HG03025 (cell line): ENCODE data around the gene WDR37.
"Not testable (repeated sequence)": the region's sequence is repeated elsewhere in the genome, so short reads cannot be mapped to it uniquely, and the experiment has no call there.

Source experiments
- ATAC-seq: cut with Tn5 transposase; IDR thresholded peaks from one replicate; pipeline ENCODE4 v1.9.1; 2021; ENCODE audit warnings: mild to moderate bottlenecking, moderate library complexity; ENCODE audit not compliant: unreplicated experiment, low FRiP score

Gene WDR37

DNA sequence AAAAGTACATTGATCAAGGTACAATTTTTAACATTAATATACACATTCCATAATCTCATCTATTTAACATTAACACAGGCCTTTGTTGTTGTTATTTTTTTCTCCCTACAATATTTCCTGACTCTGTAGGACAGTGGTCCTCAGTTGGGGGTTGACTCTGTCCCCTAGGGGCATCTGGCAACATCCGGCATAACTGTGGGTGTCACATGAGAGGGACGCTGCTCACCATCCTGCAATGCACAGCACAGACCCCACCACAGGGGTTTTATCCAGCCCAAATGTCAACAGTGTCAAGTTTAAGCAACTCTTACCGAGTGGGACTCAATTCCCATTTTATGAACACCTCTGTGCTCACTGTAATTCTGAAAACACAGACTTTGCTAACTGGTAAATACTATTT, 16.1 kb upstream of the WDR37 start:
- ATAC-seq, result no peak

DNA sequence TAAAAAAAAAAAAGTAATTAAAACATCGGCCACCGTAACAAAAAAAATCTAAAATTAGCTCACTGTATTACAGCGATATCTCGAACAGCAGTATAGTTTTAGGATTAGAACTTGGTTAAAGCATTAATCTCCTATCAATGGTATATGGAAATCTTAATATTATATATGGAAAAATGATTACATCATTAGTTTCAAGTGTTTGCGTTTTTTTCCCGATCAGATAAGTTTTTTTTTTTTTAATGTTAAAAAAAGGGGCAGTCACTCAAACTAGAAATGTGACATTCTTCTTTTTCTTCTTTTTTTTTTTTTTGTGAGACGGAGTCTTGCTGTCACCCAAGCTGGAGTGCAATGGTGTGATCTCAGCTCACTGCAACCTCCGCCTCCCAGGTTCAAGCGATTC, 14.7 kb upstream of the WDR37 start:
- no peak for ATAC-seq

DNA sequence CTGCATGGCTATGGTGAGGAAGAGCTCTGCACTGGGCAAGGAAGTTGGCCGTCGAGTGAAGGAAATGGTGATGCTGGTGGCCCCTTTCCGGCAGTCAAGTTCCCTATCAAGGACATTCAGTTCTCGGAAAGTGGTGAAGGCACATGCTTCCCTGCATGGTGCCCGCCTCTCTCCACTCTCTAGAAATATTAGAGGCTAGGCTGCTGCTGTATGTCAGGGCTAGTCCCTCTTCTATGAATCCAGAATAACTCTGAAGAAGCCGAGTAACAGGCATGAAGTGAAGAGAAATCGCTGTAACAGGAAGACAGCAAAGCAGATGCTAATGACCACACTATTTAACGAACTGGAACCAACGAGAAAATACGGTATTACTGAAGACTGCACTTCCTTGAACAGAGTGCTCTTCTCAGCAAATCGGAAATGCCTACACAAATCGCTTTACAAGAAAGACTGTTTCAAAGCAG, 12.6 kb upstream of the WDR37 start:
- peak; percentile 43 for ATAC-seq

DNA sequence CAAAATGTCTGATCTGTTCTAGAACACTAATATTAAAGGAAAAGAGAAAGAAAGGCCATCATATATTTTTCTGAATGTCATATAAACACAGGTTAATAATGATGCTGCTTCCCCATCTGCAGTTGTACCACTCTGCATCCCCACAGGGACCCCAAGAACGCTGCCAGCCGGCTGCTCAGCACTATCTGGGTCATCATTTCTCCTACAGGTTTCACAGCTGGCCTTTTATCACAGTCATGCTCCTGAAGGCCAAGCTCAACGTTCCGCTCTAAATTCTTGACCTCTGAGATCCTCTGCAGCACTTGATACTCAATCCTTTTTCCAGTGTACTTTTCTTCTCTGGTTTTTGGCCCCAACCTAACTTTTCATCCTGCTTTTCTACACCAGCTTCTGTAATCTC, 12.0 kb upstream of the WDR37 start:
- no peak for ATAC-seq

GRCh38 chr10:1044964-1045363, 11.2 kb upstream of the WDR37 start:
- no peak for ATAC-seq

DNA sequence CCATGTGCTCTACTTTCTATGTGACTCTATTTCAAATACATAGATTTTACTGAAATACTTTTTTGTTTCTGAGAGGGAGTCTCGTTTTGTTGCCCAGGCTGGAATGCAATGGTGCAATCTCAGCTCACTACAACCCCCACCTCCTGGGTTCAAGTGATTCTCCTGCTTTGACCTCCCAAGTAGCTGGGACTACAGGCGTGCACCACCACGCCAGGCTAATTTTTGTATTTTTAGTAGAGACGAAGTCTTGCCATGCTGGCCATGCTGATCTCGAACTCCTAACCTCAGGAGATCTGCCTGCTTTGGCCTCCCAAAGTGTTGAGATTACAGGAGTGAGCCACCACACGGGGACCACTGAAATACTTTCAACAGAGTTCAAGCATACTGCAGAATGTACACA, 10.8 kb upstream of the WDR37 start:
- no peak for ATAC-seq

DNA sequence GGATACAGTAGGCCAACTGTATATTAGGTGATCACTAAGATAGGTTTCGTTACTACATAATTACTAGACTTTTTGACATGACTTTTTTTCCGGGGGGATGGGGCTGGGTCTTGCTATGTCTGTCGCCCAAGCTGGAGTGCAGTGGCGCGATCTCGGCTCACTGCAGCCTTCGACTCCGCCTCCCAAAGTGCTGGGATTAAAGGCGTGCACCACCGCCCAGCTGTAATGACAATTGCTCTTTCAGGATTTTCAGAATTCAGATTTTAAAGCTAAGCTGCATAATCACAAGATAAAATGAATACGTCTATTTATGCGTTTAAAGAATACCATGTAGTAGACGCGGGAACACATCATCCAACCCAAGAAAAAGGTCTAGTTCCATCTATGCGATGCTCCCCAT, 8.2 kb upstream of the WDR37 start:
- ATAC-seq, result no peak

- peak; percentile 22 for ATAC-seq
Measured at GRCh38 chr10:1048349-1048731, 7.8 kb upstream of the WDR37 start.

DNA sequence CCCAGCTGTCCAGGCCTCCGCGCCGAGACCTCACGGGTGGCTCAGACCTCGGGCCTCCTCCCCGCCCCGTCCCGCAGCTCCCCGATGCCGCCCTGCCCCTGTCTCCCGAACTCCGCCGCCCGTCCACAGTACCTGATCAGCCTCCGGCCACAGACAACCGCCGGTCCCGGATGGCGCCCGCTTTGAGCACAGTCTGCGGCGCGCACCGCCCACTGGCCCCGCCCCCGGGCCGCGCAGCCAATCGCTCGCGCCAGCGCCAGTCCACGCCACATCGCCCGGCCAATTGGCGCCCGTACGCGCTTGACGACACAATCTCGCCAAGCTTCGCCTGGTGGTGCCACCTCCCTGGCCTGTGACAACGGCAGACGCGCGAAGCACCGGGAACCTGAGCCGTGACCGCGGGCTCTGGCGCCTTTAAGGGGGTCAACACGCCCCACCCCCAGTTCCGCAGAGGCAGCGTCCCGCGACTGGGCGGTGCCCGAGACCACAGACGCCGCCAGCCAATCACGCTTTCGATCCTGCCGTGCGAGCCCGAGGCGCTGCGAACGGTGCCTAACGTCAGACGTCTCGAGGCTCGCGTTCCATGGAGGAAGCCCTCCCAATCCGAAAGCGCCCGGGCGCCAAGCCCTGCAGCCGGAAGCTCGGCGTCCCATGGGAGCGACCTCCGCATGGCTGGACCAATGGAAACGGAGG, 7.3 kb upstream of the WDR37 start, which contains the start of gene IDI1:
TSS of gene IDI1 (minus strand) at position 388 of the 693 bp plus-strand sequence. CDS start at position 272, 116 bp downstream.
- peak; percentile 79 for ATAC-seq

GRCh38 chr10:1049425-1049958, 6.7 kb upstream of the WDR37 start:
- ATAC-seq, result no peak

GRCh38 chr10:1050145-1050544, 6.0 kb upstream of the WDR37 start:
- no peak for ATAC-seq

- ATAC-seq, result no peak
Measured at GRCh38 chr10:1050554-1050953, 5.6 kb upstream of the WDR37 start.

GRCh38 chr10:1054684-1055083, 1.5 kb upstream of the WDR37 start:
- ATAC-seq, result no peak

GRCh38 chr10:1057106-1057657, 997 bp downstream of the WDR37 start:
- ATAC-seq, result no peak

GRCh38 chr10:1058017-1058416, 1.8 kb downstream of the WDR37 start:
- ATAC-seq, result no peak

DNA sequence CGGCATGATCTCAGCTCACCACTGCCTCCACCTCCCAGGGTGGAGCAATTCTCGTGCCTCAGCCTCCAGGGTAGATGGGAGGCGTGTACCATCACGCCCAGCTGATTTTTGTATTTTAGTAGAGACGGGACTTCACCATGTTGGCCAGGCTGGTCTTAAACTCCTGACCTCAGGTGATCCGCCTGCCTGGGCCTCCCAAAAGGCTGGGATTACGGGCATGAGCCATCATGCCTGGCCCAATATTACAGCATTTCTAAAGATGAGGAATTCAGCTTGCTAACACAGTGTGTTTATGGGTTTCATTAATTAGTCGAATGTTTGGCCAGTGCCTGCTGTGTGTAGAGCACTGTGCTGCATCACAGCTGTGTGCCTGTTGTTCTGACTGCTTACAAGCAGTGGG, 3.7 kb downstream of the WDR37 start:
- ATAC-seq, result no peak

- no peak for ATAC-seq
Measured at GRCh38 chr10:1061930-1062774, 6.0 kb downstream of the WDR37 start.

DNA sequence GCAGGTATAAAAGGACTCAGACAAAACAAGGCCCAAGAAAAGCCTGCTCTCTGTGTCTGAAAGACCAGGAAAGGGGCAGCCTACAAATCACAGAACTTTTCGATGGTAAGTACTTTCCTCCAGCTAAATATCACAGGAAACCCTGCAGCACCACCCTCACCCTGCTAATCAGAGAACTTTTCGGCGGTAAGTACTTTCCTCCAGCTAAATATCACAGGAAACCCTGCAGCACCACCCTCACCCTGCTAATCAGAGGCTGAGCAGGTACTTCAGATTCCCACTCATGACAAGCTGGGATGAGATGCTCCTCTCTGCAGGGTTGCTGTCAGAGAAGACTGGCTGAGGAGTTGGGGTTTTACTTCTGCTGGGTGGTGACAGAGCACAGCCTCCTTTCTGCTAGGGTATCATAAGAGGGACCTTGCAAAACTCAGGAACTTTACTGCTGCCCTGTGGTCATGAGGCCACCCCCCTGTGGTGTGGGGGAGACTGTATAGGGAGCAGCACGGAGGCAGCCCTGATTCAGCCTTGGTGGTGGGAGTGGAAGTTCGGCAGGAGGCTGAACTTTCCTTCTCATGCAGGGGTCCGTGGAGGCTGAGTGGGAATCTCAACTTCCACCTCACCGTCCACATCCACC, 7.2 kb downstream of the WDR37 start:
- no peak for ATAC-seq

DNA sequence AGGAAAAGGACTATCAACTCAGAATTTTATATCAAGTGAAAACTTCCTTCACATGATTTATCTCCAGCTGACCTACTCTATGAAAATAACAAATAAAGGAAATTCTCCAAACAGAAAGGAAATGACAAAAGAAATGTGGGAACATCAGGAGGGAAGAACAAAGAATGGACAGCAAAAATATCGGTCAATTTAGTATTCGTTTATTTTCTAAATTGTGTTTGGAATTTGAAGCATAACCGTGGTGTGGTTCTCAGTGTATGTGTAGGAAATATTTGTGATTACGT, 8.7 kb downstream of the WDR37 start:
- no peak for ATAC-seq

DNA sequence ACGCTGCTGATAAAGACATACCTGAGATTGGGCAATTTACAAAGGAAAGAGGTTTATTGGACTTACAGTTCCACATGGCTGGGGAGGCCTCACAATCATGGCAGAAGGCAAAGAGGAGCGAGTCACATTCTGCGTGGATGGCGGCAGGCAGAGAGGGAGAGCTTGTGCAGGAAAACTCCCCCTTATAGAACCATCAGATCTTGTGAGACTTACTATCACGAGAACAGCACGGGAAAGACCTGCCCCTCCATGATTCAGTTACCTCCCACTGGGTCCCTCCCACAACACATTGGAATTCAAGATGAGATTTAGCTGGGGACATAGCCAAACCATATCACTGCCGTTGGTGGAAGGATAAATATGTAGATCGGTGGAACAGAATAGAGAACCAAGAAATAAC, 10.5 kb downstream of the WDR37 start:
- not testable (repeated sequence) for ATAC-seq
